HT1080 (cell line): ENCODE measurements around the gene SMIM17. TPM values are rescaled to one million over a fixed set of nuclear protein-coding genes. Genes with fewer than 3 reads are reported as not detected.

Source experiments
- total RNA-seq: library from RNA; depleted of rRNA; stranded (reverse); fragments of >200 nt; shearing (Covaris generic); gene quantifications from 2 replicates; pipeline ENCODE4 v1.2.3, GENCODE V29; 2014; rRNA removed

Gene SMIM17
- total RNA-seq, 1 experiment from 2014 or later: not detected

Other genes with a start within 250 kb of the SMIM17 start
- gene ZNF582, start 249.6 kb upstream of the SMIM17 start, total RNA-seq: 0.06 and 0.53 TPM in 2 replicates
- gene ZNF583, start 238.8 kb upstream of the SMIM17 start, total RNA-seq: 4.5 and 6.0 TPM in 2 replicates
- gene ZNF667, start 165.8 kb upstream of the SMIM17 start, total RNA-seq: 0.06 TPM in 1 of 2 replicates, not detected in the other
- not detected in 2 replicates for gene ZNF471, start 135.3 kb upstream of the SMIM17 start, total RNA-seq
- 0.05 TPM in 1 of 2 replicates, not detected in the other for gene ZFP28, start 104.2 kb upstream of the SMIM17 start, total RNA-seq
- 0.20 and 0.47 TPM in 2 replicates for gene ZNF470, start 75.7 kb upstream of the SMIM17 start, total RNA-seq
- gene ZNF71, start 47.9 kb upstream of the SMIM17 start, total RNA-seq: 4.0 and 4.9 TPM in 2 replicates
- 0.05 and 0.30 TPM in 2 replicates for gene ZNF835, start 28.6 kb downstream of the SMIM17 start, total RNA-seq
- gene PEG3, start 197.6 kb downstream of the SMIM17 start, total RNA-seq: not detected in 2 replicates
- not detected in 2 replicates for gene ZIM2, start 197.6 kb downstream of the SMIM17 start, total RNA-seq